GM19397 (cell line): ENCODE results near the gene NUDT22.
A peak's percentile ranks its signal among the peaks of the same experiment; 100 is the strongest.

ENCODE experiments used
- ATAC-seq: cut with Tn5 transposase; IDR thresholded peaks from one replicate; pipeline ENCODE4 v1.9.1; 2021; ENCODE audit warnings: mild to moderate bottlenecking, moderate library complexity; ENCODE audit not compliant: unreplicated experiment

NUDT22 gene

DNA sequence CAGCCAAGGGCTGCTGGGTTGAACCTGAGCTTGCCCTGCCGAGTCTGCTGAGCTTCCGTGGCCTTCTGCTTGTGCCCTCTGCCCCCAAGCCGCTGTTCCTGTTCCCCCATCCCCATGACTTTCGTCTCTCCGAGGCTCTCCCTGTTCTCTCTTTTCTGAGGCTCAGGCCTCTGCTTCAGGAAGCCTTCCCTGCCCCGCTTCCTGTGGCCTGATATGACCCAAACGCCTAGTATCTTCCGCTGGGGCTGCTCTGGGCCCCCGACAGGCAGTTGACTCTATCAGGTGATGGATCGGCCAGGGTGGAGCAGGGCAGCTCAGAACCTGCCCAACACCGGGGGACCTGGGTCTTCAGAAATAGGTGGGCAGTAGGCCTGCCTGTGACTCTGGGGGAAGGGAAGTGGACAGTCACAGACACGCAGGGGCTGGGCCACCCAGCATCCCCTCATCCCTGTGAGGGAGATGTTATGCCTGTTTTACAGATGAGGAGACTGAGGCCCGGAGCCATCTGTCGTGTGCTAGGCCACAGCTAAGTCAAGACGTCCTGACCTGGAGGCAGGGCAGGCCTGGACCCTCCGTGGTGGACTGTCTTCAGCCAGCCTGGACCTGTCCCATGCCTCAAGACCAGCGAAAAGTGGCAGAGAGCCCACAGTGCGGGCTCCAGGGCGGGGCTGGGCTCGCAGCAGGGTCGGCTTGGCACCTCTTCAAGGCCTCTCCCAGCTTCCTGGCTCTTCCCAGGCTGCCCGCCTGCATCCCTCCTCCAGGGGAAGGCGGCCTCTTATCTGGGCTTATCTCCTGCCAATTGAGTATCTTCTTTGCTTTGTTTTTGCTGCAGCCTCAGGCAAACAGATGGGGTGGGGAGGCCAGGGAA, 42.2 kb downstream of the NUDT22 start:
- ATAC-seq: no peak

DNA sequence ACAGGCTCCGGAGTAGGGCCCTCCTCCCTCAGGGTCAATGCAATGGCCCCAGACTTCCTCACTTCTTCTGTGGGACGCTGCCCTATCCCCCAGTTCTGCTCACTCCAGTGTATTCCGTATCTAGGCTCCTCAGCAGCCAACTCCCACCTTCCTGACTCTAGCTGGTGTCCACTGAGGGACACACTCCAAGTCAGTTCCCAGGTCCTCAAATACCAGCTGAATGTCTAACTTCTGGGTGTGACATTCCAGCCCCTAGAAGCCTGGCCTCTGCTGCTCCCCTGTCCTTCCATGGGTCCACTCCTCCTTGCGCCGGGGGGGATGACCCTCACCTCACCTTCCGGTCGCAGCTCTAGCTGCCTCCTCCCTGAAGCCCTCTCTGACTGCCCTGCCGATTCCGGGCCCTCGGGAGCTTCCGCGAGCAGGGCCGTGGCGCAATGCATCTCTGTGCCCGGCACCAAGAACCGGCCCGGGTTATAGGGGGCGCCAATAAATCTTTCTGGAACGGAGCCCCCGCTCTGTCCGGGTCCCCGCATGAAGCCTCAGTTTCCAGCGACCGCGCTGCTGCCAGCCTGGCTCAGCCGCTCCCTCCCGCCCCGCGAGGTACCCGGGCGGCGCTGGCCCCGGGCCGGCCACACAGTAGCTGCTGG, 42.9 kb downstream of the NUDT22 start:
- peak; percentile 16 for ATAC-seq

DNA sequence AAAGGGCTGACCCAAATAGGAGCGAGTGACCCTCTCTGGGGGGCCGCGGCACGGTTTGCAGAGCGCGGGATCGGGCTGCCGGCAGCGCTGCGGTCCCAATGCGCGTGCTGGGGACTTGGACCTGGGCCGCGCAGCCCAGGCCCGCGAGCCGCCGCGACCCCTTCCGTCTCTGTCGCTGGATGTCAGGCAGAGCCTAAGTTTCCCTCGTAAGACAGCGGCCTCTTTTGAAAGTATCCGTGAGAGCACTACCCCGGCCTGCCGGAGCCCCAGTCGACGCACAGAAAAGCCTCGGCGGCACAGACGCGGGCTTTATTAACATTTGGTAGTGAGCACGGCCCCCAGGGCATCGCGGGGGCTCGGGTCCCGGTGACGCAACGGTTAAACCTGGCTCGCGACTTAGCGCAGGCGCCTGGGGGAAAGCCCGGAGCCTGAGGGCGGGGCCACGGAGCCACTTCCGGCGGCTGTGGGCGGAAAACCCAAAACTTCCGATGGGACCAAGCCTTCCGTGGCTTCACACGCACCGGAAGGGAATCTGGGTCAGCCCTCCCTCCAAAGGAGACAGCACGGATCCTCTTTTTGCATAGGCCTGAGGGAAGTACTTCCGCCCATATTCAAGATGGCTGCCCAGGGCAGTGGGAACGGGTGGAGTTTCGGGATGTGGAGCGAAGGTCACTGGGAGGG, 43.6 kb downstream of the NUDT22 start:
- peak; percentile 58 for ATAC-seq

DNA sequence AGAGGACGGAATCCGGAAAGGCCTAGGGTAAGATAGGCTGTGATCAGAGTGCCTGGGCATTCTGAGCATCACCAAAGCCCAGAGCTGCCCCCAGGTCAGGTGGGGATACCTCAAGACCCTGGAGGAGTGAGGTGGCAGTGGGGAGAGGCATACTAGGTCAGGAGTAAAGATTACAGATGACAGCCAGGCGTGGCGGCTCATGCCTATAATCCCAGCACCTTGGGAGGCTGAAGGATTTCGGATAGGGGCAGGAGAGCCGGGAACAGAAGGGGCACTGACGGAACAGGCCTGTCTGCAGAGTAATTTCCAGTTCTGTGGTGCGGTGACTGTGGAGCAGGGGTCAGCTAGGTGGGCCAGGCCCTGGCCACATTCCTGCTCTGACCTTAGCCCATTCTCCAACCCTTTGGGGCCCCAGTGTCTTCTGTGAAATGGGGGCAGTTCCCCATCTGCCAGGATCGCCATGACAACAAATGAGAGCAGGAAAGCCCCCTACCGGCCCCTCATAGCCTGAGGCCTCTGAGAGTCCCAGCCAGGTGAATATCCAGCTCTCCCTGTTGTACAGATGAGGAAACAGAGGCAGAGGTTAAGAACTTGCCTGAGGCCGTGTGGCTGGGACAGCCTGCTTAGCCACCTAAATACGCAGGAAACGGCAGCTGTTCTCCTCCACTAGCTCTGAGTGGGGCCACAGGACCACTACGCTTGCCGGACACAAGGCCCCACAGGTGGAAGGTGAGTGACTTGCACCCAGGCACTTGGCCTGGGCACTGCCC, 49.1 kb downstream of the NUDT22 start:
- no peak for ATAC-seq

DNA sequence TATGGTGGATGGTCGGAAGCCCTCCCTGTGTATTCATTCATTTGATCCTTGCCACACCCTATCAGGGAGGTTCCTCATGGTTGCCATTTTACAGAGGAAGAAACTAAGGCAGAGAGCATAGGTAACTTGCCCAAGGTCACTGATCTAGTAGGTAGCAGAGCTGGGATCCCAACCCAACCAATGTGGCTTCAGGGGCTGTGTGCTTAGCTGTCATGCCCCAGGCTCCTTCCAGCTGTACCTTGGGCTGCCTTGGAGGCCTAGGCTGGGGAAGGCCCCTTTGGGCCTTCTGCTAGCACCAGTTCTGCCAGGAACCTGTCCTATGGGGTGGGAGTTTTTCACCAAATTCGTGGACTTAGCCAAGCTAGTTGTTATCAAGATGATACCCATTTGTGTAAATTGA, 49.8 kb downstream of the NUDT22 start:
- ATAC-seq: no peak

DNA sequence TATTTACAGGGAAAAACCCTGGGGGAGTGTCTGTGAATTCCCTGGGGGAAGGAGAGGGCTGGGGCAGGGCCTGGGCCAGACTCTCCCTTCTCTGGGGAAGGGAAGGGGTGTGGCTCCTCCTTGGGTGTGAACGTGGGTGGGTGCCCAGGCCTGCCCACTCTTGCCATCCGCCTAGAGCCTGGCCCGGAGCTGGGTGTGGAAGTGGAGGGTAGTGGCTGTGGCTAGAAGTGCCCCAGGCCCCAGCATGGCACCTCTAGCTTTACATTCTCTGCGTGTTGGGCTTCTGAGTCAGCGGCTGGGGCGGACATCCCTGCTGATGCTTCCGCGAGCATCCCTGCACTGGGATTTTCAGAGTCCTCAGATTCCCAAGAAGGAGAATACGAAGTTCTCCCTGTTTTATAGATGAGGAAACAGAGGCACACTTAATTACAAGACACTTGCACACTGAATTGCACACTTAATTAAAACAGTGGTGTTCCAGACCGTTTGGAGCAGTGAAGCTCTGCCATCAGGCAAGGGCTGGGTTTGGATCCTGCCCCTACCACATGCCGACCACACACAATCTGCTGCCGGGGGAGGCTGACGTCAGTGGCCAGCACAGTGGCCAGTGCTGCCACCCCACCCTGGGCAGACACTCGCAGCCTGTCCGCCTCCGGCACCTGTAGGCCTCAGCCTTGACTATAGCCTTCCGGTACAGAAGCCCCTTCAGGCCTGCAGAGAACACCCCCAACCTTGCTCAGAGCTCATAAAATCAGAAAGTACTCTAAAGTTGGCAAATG, 50.8 kb downstream of the NUDT22 start:
- no peak for ATAC-seq

DNA sequence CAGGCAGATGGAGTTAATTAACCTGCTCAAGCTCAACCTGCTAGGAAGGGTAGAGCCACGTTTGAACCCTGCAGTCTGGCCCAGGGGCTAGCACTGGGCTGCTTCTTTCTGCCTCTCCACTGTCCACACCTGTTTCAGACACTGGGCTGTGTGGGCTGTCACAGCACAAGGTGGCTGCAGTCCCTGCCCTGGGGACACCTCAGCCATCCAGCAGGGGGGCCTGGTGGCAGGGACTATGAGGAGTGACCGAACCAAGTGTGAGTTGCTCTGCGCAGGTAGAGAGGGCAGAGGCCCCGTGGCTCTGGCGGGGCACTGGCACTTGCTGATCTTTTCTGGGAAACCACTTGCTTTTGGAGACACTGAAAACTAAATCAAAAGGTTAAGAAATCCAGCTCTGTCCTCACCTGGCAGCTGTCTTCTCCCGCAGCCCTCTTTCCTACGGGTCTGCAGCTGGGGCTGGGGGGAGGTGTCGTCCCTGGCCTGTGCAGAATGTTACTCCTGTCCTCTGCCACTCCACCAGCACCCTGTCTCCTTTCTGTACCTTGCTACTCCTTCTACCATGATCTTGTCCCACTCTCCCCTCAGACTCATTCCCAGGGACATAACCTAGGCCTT, 52.6 kb downstream of the NUDT22 start:
- no peak for ATAC-seq
